Measurements from ENCODE around the gene KDM2A. TPM values are rescaled to one million over a fixed set of nuclear protein-coding genes. Genes with fewer than 3 reads are reported as not detected.

The KDM2A gene
- total and polyA plus RNA-seq, 2 donors from 2014 or later, result 16.2 to 82.6 TPM

DNA sequence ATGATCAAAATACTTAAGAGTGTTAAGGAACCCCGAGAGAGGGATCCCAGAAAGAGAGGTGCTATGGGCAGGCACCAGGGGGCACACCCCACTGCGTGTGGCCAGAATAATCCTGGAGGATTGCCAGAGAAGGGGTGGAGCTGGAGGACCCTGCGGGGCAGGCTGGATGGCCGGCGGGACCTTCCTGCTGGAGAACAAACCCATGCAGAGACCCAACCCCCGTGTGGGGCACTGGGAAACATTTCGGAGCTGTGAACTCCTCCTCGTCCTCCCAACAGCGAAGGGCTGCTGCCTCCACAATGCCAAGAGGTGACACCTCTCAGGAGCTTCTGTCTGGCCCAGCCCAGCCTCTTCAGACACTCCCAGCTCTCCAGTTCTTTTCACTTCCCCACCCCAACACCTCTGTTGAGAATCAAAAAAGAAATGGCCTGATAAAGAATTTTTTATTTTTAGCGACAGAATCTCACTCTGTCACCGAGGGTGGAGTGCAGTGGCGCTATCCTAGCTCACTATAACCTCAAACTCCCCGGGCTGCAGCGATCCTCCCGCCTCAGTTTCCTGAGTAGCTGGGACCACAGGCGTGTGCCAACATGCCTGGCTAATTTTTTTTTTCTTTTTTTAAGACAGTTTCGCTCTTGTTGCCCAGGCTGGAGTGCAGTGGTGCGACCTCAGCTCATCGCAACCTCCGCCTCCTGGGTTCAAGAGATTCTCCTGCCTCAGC lies 36.8 kb upstream of the KDM2A start:
- FAIRE-seq (no peak), DNase-seq (peak in 4 of 5 donors; percentile 28 to 62 (median 48))
- H3K27me3 ChIP-seq (ENCODE audit: control insufficient read depth, insufficient read depth, low read length), result no peaks in the 10 kb centered on the region
- TF ChIP-seq, protein P1, sequence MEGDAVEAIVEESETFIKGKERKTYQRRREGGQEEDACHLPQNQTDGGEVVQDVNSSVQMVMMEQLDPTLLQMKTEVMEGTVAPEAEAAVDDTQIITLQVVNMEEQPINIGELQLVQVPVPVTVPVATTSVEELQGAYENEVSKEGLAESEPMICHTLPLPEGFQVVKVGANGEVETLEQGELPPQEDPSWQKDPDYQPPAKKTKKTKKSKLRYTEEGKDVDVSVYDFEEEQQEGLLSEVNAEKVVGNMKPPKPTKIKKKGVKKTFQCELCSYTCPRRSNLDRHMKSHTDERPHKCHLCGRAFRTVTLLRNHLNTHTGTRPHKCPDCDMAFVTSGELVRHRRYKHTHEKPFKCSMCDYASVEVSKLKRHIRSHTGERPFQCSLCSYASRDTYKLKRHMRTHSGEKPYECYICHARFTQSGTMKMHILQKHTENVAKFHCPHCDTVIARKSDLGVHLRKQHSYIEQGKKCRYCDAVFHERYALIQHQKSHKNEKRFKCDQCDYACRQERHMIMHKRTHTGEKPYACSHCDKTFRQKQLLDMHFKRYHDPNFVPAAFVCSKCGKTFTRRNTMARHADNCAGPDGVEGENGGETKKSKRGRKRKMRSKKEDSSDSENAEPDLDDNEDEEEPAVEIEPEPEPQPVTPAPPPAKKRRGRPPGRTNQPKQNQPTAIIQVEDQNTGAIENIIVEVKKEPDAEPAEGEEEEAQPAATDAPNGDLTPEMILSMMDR (IDR thresholded peaks at IDR 0.05; ENCODE audit: borderline replicate concordance, extremely low read depth, insufficient read depth), result no peak
- no peak overlapping the region for H3K27ac ChIP-seq (ENCODE audit: low read depth in 2 of 2, low read length in 2 of 2)
- H3K9me3 ChIP-seq (ENCODE audit: control insufficient read depth in 2 of 3, insufficient read depth in 1 of 3, low read length in 3 of 3), result no peaks in the 10 kb centered on the region
- H3K4me1 ChIP-seq (ENCODE audit: control insufficient read depth in 2 of 3, insufficient read depth in 2 of 3, low read depth in 1 of 3, low read length in 3 of 3), result peaks cover 0 to 2% (median 0%) of the 10 kb centered on the region in 3 donors
- intact Hi-C loops (cut with DNase I), result no loop called here
- H3K36me3 ChIP-seq (ENCODE audit: control insufficient read depth in 2 of 3, insufficient read depth in 3 of 3, low read length in 3 of 3), result no peaks in the 10 kb centered on the region
- H3K9ac ChIP-seq (ENCODE audit: low read length in 3 of 3), result no peak overlapping the region
- no peak overlapping the region for H3K4me3 ChIP-seq (ENCODE audit: low read length in 3 of 3)

DNA sequence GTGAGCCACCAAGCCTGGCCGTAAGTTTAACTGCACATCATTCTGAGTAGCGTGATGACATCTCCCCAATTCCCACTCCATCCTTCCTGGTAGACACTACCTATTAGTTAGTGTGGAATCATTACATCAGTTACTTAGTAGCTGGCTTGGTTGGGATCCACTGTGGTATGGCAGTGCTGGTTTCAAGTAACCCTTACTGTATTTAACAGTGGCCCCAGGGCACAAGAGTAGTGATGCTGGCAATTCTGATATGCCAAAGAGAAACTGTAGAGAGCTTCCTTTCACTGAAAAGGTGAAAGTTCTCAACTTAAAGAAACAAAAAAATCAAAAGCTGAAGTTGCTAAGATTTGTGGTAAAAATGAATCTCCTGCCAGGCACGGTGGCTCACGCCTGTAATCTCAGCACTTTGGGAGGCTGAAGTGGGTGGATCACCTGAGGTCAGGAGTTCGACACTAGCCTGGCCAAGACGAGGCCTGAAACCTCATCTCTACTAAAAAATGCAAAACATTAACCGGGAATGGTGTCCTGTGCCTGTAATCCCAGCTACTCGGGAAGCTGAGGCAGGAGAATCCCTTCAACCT lies 35.2 kb upstream of the KDM2A start:
- DNase-seq, result no peak
- FAIRE-seq, result no peak
- intact Hi-C loops (cut with DNase I), result no loop called here
- TF ChIP-seq, protein P1 (IDR thresholded peaks at IDR 0.05; ENCODE audit: borderline replicate concordance, extremely low read depth, insufficient read depth), result no peak
- Histone ChIP-seq H3K27ac (ENCODE audit: low read depth in 2 of 2, low read length in 2 of 2) (no peak overlapping the region), H3K9me3 (ENCODE audit: control insufficient read depth in 2 of 3, insufficient read depth in 1 of 3, low read length in 3 of 3) (no peaks in the 10 kb centered on the region), H3K36me3 (ENCODE audit: control insufficient read depth in 2 of 3, insufficient read depth in 3 of 3, low read length in 3 of 3) (no peaks in the 10 kb centered on the region), H3K9ac (ENCODE audit: low read length in 3 of 3) (no peak overlapping the region), H3K27me3 (ENCODE audit: control insufficient read depth, insufficient read depth, low read length) (no peaks in the 10 kb centered on the region), H3K4me1 (ENCODE audit: control insufficient read depth in 2 of 3, insufficient read depth in 2 of 3, low read depth in 1 of 3, low read length in 3 of 3) (no peaks in the 10 kb centered on the region), H3K4me3 (ENCODE audit: low read length in 3 of 3) (no peak overlapping the region)

DNA sequence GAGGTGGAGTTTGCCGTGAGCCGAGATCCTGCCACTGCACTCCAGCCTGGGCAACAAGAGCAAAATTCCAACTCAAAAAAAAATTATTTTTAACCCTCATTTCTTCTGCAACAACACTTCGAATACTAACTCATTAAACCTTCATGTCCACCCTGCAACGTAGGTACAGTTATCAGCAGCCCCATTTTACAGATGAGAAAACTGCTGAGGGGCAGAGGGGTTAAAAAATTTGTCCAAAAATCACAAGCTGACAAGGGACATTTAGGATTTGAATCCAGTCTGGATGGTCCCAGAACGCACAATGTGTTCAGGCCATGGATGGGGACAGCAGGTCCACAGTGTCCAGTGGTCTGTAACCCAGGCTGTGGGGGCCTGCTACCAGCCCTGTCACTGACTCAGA lies 33.4 kb upstream of the KDM2A start:
- intact Hi-C loops (cut with DNase I), result no loop called here
- DNase-seq (no peak), FAIRE-seq (no peak)
- Histone ChIP-seq H3K36me3 (ENCODE audit: control insufficient read depth in 2 of 3, insufficient read depth in 3 of 3, low read length in 3 of 3) (no peaks in the 10 kb centered on the region), H3K4me3 (ENCODE audit: low read length in 3 of 3) (no peak overlapping the region), H3K4me1 (ENCODE audit: control insufficient read depth in 2 of 3, insufficient read depth in 2 of 3, low read depth in 1 of 3, low read length in 3 of 3) (no peaks in the 10 kb centered on the region), H3K9ac (ENCODE audit: low read length in 3 of 3) (no peak overlapping the region), H3K27ac (ENCODE audit: low read depth in 2 of 2, low read length in 2 of 2) (no peak overlapping the region), H3K9me3 (ENCODE audit: control insufficient read depth in 2 of 3, insufficient read depth in 1 of 3, low read length in 3 of 3) (no peaks in the 10 kb centered on the region), H3K27me3 (ENCODE audit: control insufficient read depth, insufficient read depth, low read length) (no peaks in the 10 kb centered on the region)
- TF ChIP-seq, protein P1 (IDR thresholded peaks at IDR 0.05; ENCODE audit: borderline replicate concordance, extremely low read depth, insufficient read depth), result no peak
